Panc1 (cell line): Measurements from ENCODE around the gene PHLDA3.

Source experiments
- CTCF ChIP-seq: fragments of 450-650 bp; IDR thresholded peaks from 2 replicates; pipeline ENCODE4 v1.5.1; 2017; ENCODE audit warnings: mild to moderate bottlenecking
- POLR2AphosphoS5 ChIP-seq: IDR thresholded peaks from 2 replicates; pipeline ENCODE4 v1.6.1; 2012; ENCODE audit warnings: mild to moderate bottlenecking, low read depth, low read length, moderate library complexity
- REST ChIP-seq, 2 experiments: IDR thresholded peaks; 2 replicates each; pipeline ENCODE4 v1.6.1; 2011 to 2012; ENCODE audit warnings: low read depth in 2 of 2, control low read depth in 1 of 2, low read length in 1 of 2, mild to moderate bottlenecking in 1 of 2, moderate library complexity in 1 of 2; ENCODE audit not compliant: insufficient read depth in 1 of 2
- SIN3A ChIP-seq: IDR thresholded peaks from 2 replicates; pipeline ENCODE4 v1.6.1; 2012; ENCODE audit warnings: low read depth, mild to moderate bottlenecking, low read length, moderate library complexity, borderline replicate concordance; ENCODE audit not compliant: insufficient read depth

- TF ChIP-seq CTCF, result no peak
- TF ChIP-seq POLR2AphosphoS5, result no peak
- no peak for TF ChIP-seq SIN3A
- no peak for TF ChIP-seq REST (IDR thresholded peaks at IDR 0.05; ENCODE audit: insufficient read depth in 1 of 2, low read depth in 2 of 2, low read length in 1 of 2)
These were observed 3.2 kb downstream of the PHLDA3 start for GRCh38 chr1:201465698-201466290.
